Choroid plexus epithelial cell (primary cell): Measurements from ENCODE around the gene CKM.

Experiments
- DNase-seq: peaks from one replicate; pipeline ENCODE4 v3.0.0-alpha.2; 2010; ENCODE audit warnings: low read depth
- H3K4me3 ChIP-seq: 2 replicates; pipeline ENCODE4 v1.5.1; 2011; ENCODE audit warnings: low read depth, mild to moderate bottlenecking, control low read depth, low read length, moderate library complexity
- CTCF ChIP-seq: conservative IDR thresholded peaks from 2 replicates; pipeline ENCODE4 v1.5.1; 2011; ENCODE audit warnings: low read depth, mild to moderate bottlenecking, control low read depth, inconsistent platforms, low read length, moderate library complexity

Gene CKM

GRCh38 chr19:45354241-45354842, 31.7 kb upstream of the CKM start:
- H3K4me3 ChIP-seq = no peak overlapping the region
- no peak for TF ChIP-seq CTCF
- no peak for DNase-seq

- H3K4me3 ChIP-seq = no peak overlapping the region
- no peak for DNase-seq
- no peak for TF ChIP-seq CTCF
Measured at GRCh38 chr19:45352914-45353796, 30.5 kb upstream of the CKM start.

- DNase-seq = no peak
- TF ChIP-seq CTCF = no peak
- no peak overlapping the region for H3K4me3 ChIP-seq
Measured at GRCh38 chr19:45352471-45352870, 29.8 kb upstream of the CKM start.

- H3K4me3 ChIP-seq = no peak overlapping the region
- no peak for DNase-seq
- TF ChIP-seq CTCF = no peak
Measured at GRCh38 chr19:45352062-45352461, 29.4 kb upstream of the CKM start.

- no peak for DNase-seq
- TF ChIP-seq CTCF = no peak
- no peak overlapping the region for H3K4me3 ChIP-seq
Measured at GRCh38 chr19:45351401-45351952, 28.8 kb upstream of the CKM start.

GRCh38 chr19:45350477-45351058, 27.9 kb upstream of the CKM start:
- no peak for TF ChIP-seq CTCF
- DNase-seq = no peak
- H3K4me3 ChIP-seq = no peak overlapping the region
